HL-60 (cell line): ENCODE measurements around the gene TMEM239.

Experiments used
- DNase-seq, 2 experiments: peaks; one replicate each; pipeline ENCODE4 v3.0.0-alpha.2; 2010 to 2020; ENCODE audit warnings: low read depth in 1 of 2, low spot score in 1 of 2
- H3K27ac ChIP-seq: fragments of 250-450 bp; sonication (Bioruptor Pico); replicated peaks from 2 replicates; pipeline ENCODE4 v1.5.1; 2020; ENCODE audit warnings: mild to moderate bottlenecking, moderate library complexity
- H3K27me3 ChIP-seq: fragments of 250-450 bp; sonication (Bioruptor Pico); 2 replicates; pipeline ENCODE4 v1.5.1; 2021; ENCODE audit warnings: mild to moderate bottlenecking, moderate library complexity; ENCODE audit not compliant: insufficient read depth, poor library complexity, severe bottlenecking
- H3K4me3 ChIP-seq: replicated peaks from 2 replicates; pipeline ENCODE4 v1.5.1; 2011; ENCODE audit warnings: mild to moderate bottlenecking, control low read depth, low read length; ENCODE audit not compliant: insufficient read depth
- CTCF ChIP-seq: IDR thresholded peaks from one replicate; pipeline ENCODE4 v1.5.1; 2011; ENCODE audit warnings: low read length, control low read depth, inconsistent platforms; ENCODE audit not compliant: insufficient read depth
- GABPA ChIP-seq: IDR thresholded peaks from 2 replicates; pipeline ENCODE4 v1.6.1; 2012; ENCODE audit warnings: low read depth
- POLR2AphosphoS5 ChIP-seq: IDR thresholded peaks from 2 replicates; pipeline ENCODE4 v1.6.1; 2012; ENCODE audit warnings: low read depth
- REST ChIP-seq: IDR thresholded peaks from 2 replicates; pipeline ENCODE4 v1.6.1; 2012; ENCODE audit warnings: low read depth; ENCODE audit not compliant: insufficient replicate concordance
- SPI1 ChIP-seq: IDR thresholded peaks from 2 replicates; pipeline ENCODE4 v1.6.1; 2012; ENCODE audit warnings: low read depth, mild to moderate bottlenecking, borderline replicate concordance

Gene TMEM239

GRCh38 chr20:2771631-2772080 lies 44.5 kb upstream of the TMEM239 start:
- no peak for TF ChIP-seq GABPA
- no peak for TF ChIP-seq REST
- TF ChIP-seq POLR2AphosphoS5, result no peak
- TF ChIP-seq CTCF, result no peak
- no peak for TF ChIP-seq SPI1
- no peak overlapping the region for H3K27ac ChIP-seq
- H3K27me3 ChIP-seq, result peaks cover 3% of the 10 kb centered on the region
- DNase-seq, result no peak
- H3K4me3 ChIP-seq, result no peak overlapping the region

GRCh38 chr20:2773812-2774211 lies 42.4 kb upstream of the TMEM239 start:
- no peak overlapping the region for H3K4me3 ChIP-seq
- no peak for DNase-seq
- H3K27ac ChIP-seq, result no peak overlapping the region
- H3K27me3 ChIP-seq, result peaks cover 3% of the 10 kb centered on the region
- no peak for TF ChIP-seq REST
- TF ChIP-seq GABPA, result no peak
- TF ChIP-seq CTCF, result no peak
- TF ChIP-seq SPI1, result no peak
- no peak for TF ChIP-seq POLR2AphosphoS5

- no peak for TF ChIP-seq POLR2AphosphoS5
- TF ChIP-seq REST, result no peak
- no peak for TF ChIP-seq GABPA
- no peak for TF ChIP-seq SPI1
- no peak for TF ChIP-seq CTCF
- Histone ChIP-seq H3K27ac (no peak overlapping the region), H3K27me3 (no peaks in the 10 kb centered on the region), H3K4me3 (no peak overlapping the region)
- DNase-seq, result no peak
Measured at GRCh38 chr20:2775139-2775538, 41.0 kb upstream of the TMEM239 start.
